Neural cell (in vitro differentiated cells): Measurements from ENCODE around the gene PRF1. TPM values are rescaled to one million over a fixed set of nuclear protein-coding genes. Genes with fewer than 3 reads are reported as not detected.

ENCODE experiments used
- H2AFZ ChIP-seq: fragments of 200-600, 300-800 bp; sonication (generic), shearing (Covaris generic); 2 replicates; pipeline ENCODE4 v1.6.0; 2014; ENCODE audit warnings: low read depth, mild to moderate bottlenecking, antibody characterized with exemption, low read length, moderate library complexity
- H3F3A ChIP-seq: fragments of 200-600 bp; shearing (Covaris generic); 2 replicates; pipeline ENCODE4 v1.6.1; 2016; ENCODE audit warnings: mild to moderate bottlenecking, moderate library complexity, mixed read lengths, antibody characterized with exemption, low read length; ENCODE audit not compliant: insufficient read depth, poor library complexity, severe bottlenecking
- H3K27ac ChIP-seq: fragments of 200-600, 300-800 bp; sonication (generic), shearing (Covaris generic); 2 replicates; pipeline ENCODE4 v1.5.1; 2014; ENCODE audit warnings: mild to moderate bottlenecking, low read length, moderate library complexity
- H3K27me3 ChIP-seq: fragments of 300-800, 200-600 bp; sonication (generic), shearing (Covaris generic); 2 replicates; pipeline ENCODE4 v1.6.0; 2014; ENCODE audit warnings: mild to moderate bottlenecking, low read depth, low read length, moderate library complexity; ENCODE audit not compliant: insufficient read depth
- H3K36me3 ChIP-seq: fragments of 300-800, 200-600 bp; sonication (generic), shearing (Covaris generic); 2 replicates; pipeline ENCODE4 v1.5.1; 2014; ENCODE audit warnings: mild to moderate bottlenecking, antibody characterized with exemption, low read length, moderate library complexity; ENCODE audit not compliant: insufficient read depth
- H3K4me2 ChIP-seq: fragments of 300-800, 200-600 bp; sonication (generic), shearing (Covaris generic); 2 replicates; pipeline ENCODE4 v1.6.0; 2014; ENCODE audit warnings: mild to moderate bottlenecking, low read length
- H3K4me3 ChIP-seq: fragments of 300-800, 200-600 bp; sonication (generic), shearing (Covaris generic); 2 replicates; pipeline ENCODE4 v1.5.1; 2014; ENCODE audit warnings: mild to moderate bottlenecking, low read length, moderate library complexity
- H3K79me2 ChIP-seq: fragments of 200-600 bp; shearing (Covaris generic); replicated peaks from 2 replicates; pipeline ENCODE4 v1.6.0; 2014; ENCODE audit warnings: mild to moderate bottlenecking, low read length, moderate library complexity; ENCODE audit not compliant: insufficient read depth
- H3K9ac ChIP-seq: fragments of 300-800, 200-600 bp; sonication (generic), shearing (Covaris generic); 2 replicates; pipeline ENCODE4 v1.6.1; 2016; ENCODE audit warnings: mild to moderate bottlenecking, low read length, mixed read lengths
- H3K9me2 ChIP-seq: fragments of 200-600 bp; shearing (Covaris generic); 2 replicates; pipeline ENCODE4 v1.6.1; 2016; ENCODE audit warnings: mild to moderate bottlenecking, low read length, mixed read lengths; ENCODE audit not compliant: insufficient read depth
- H3K9me3 ChIP-seq: fragments of 200-600, 300-800 bp; sonication (generic), shearing (Covaris generic); 2 replicates; pipeline ENCODE4 v1.6.1; 2016; ENCODE audit warnings: mild to moderate bottlenecking, mixed run types, low read length, moderate library complexity, mixed read lengths
- H4K20me1 ChIP-seq: fragments of 200-600 bp; shearing (Covaris generic); 2 replicates; pipeline ENCODE4 v1.6.1; 2016; ENCODE audit warnings: mild to moderate bottlenecking, mixed run types; ENCODE audit not compliant: insufficient read depth
- CTCF ChIP-seq: fragments of 450-650 bp; IDR thresholded peaks from 2 replicates; pipeline ENCODE4 v1.5.1; 2014; ENCODE audit warnings: antibody characterized with exemption, mild to moderate bottlenecking, moderate library complexity; ENCODE audit not compliant: poor library complexity, severe bottlenecking
- EZH2 ChIP-seq: fragments of 200-600, 300-800 bp; shearing (Covaris generic), sonication (generic); IDR thresholded peaks from 2 replicates; pipeline ENCODE4 v1.6.1; 2014; ENCODE audit warnings: antibody characterized with exemption, low read length, borderline replicate concordance, mild to moderate bottlenecking; ENCODE audit not compliant: insufficient read depth, poor library complexity, severe bottlenecking
- MXI1 ChIP-seq: fragments of 450-650 bp; conservative IDR thresholded peaks from 2 replicates; pipeline ENCODE4 v1.6.1; 2014; ENCODE audit warnings: antibody characterized with exemption, mild to moderate bottlenecking; ENCODE audit not compliant: poor library complexity, severe bottlenecking
- POLR2AphosphoS5 ChIP-seq: IDR thresholded peaks from 2 replicates; pipeline ENCODE4 v1.6.1; 2012
- RAD21 ChIP-seq: fragments of 450-650 bp; conservative IDR thresholded peaks from 2 replicates; pipeline ENCODE4 v1.6.1; 2014; ENCODE audit warnings: antibody characterized with exemption, mild to moderate bottlenecking, moderate library complexity
- REST ChIP-seq: IDR thresholded peaks from 2 replicates; pipeline ENCODE4 v1.6.1; 2012; ENCODE audit warnings: borderline replicate concordance
- SMC3 ChIP-seq: fragments of 450-650 bp; conservative IDR thresholded peaks from 2 replicates; pipeline ENCODE4 v1.6.1; 2014; ENCODE audit warnings: antibody characterized with exemption, mild to moderate bottlenecking, moderate library complexity; ENCODE audit not compliant: poor library complexity
- TAF1 ChIP-seq: IDR thresholded peaks from 2 replicates; pipeline ENCODE4 v1.6.1; 2012; ENCODE audit warnings: low read depth
- polyA plus RNA-seq: library from polyadenylated mRNA; depleted of rRNA; stranded (reverse); fragments of >200 nt; gene quantifications from 2 replicates; pipeline ENCODE4 v1.2.3, GENCODE V29; 2014

The PRF1 gene
- polyA plus RNA-seq, 1 donor from 2014 or later = not detected

GRCh38 chr10:70563230-70563629 is 39.3 kb downstream of the PRF1 start:
- Histone ChIP-seq H3K27ac (no peak overlapping the region), H3F3A (no peaks in the 10 kb centered on the region), H3K9ac (no peak overlapping the region), H3K79me2 (no peaks in the 10 kb centered on the region), H4K20me1 (no peaks in the 10 kb centered on the region), H3K4me2 (no peak overlapping the region), H3K9me2 (no peaks in the 10 kb centered on the region), H2AFZ (no peak overlapping the region), H3K36me3 (no peaks in the 10 kb centered on the region), H3K27me3 (no peaks in the 10 kb centered on the region), H3K4me3 (no peak overlapping the region), H3K9me3 (no peaks in the 10 kb centered on the region)
- TF ChIP-seq RAD21 (no peak), MXI1 (no peak), REST (no peak), TAF1 (no peak), CTCF (no peak), POLR2AphosphoS5 (no peak), SMC3 (no peak)

GRCh38 chr10:70562036-70562755 is 40.3 kb downstream of the PRF1 start:
- H3K9me3 ChIP-seq = no peaks in the 10 kb centered on the region
- no peak for TF ChIP-seq SMC3
- TF ChIP-seq MXI1 = no peak
- TF ChIP-seq CTCF = no peak
- TF ChIP-seq RAD21 = no peak
- no peak for TF ChIP-seq EZH2
- TF ChIP-seq TAF1 = no peak

More at GRCh38 chr10:70562036-70562755, 40.3 kb downstream of the PRF1 start:
- no peak overlapping the region for H3K4me3 ChIP-seq
- no peaks in the 10 kb centered on the region for H3F3A ChIP-seq
- H3K9ac ChIP-seq = no peak overlapping the region
- no peaks in the 10 kb centered on the region for H3K9me2 ChIP-seq
- no peaks in the 10 kb centered on the region for H4K20me1 ChIP-seq
- no peaks in the 10 kb centered on the region for H3K27me3 ChIP-seq
- H2AFZ ChIP-seq = no peak overlapping the region
- no peak overlapping the region for H3K27ac ChIP-seq
- H3K4me2 ChIP-seq = no peak overlapping the region
- H3K79me2 ChIP-seq = no peaks in the 10 kb centered on the region
- H3K36me3 ChIP-seq = no peaks in the 10 kb centered on the region
